ENCODE results near the gene HSPA12B.

HSPA12B gene

GRCh38 chr20:3749087-3749688 is 16.7 kb downstream of the HSPA12B start:
- no peak for DNase-seq

GRCh38 chr20:3749689-3750531 is 17.4 kb downstream of the HSPA12B start:
- peak; percentile 73 for DNase-seq

- DNase-seq: no peak
Observed at GRCh38 chr20:3751305-3751674, 18.8 kb downstream of the HSPA12B start.

GRCh38 chr20:3751675-3752385 is 19.3 kb downstream of the HSPA12B start:
- DNase-seq: peak; percentile 82

- DNase-seq: no peak
Observed at GRCh38 chr20:3752386-3752759, 19.9 kb downstream of the HSPA12B start.

GRCh38 chr20:3753098-3753497 is 20.6 kb downstream of the HSPA12B start:
- DNase-seq: peak; percentile 83

GRCh38 chr20:3753501-3754275 is 21.2 kb downstream of the HSPA12B start:
- no peak for DNase-seq

- no peak for DNase-seq
Observed at GRCh38 chr20:3754276-3754630, 21.8 kb downstream of the HSPA12B start.

- no peak for DNase-seq
Observed at GRCh38 chr20:3755269-3755668, 22.8 kb downstream of the HSPA12B start.

GRCh38 chr20:3755814-3756480 is 23.5 kb downstream of the HSPA12B start:
- DNase-seq: no peak

GRCh38 chr20:3757268-3757667 is 24.8 kb downstream of the HSPA12B start:
- no peak for DNase-seq

GRCh38 chr20:3758566-3758965 is 26.1 kb downstream of the HSPA12B start:
- no peak for DNase-seq

- no peak for DNase-seq
Observed at GRCh38 chr20:3759316-3759823, 26.9 kb downstream of the HSPA12B start.

GRCh38 chr20:3759884-3760283 is 27.4 kb downstream of the HSPA12B start:
- no peak for DNase-seq

- no peak for DNase-seq
Observed at GRCh38 chr20:3760655-3761348, 28.3 kb downstream of the HSPA12B start.

GRCh38 chr20:3763671-3764601 is 31.5 kb downstream of the HSPA12B start:
- DNase-seq: no peak

GRCh38 chr20:3764659-3765058 is 32.2 kb downstream of the HSPA12B start:
- no peak for DNase-seq

GRCh38 chr20:3765171-3765882 is 32.8 kb downstream of the HSPA12B start:
- no peak for DNase-seq

GRCh38 chr20:3766422-3767109 is 34.1 kb downstream of the HSPA12B start:
- DNase-seq: no peak

- peak; percentile 65 for DNase-seq
Observed at GRCh38 chr20:3767110-3767426, 34.6 kb downstream of the HSPA12B start.
